Hair follicle dermal papilla cell (primary cell): ENCODE results near the gene FAM169A. TPM values are rescaled to one million over a fixed set of nuclear protein-coding genes. Genes with fewer than 3 reads are reported as not detected.

Experiments used
- small RNA-seq: library from RNA; depleted of rRNA; stranded (forward); fragments of <200 nt; gene quantifications from one replicate; pipeline ENCODE3, GENCODE V24; 2012
- total RNA-seq: library from RNA; depleted of rRNA; stranded (reverse); fragments of >200 nt; gene quantifications from 2 replicates; pipeline ENCODE4 v1.2.3, GENCODE V29; 2012

FAM169A gene, protein sequence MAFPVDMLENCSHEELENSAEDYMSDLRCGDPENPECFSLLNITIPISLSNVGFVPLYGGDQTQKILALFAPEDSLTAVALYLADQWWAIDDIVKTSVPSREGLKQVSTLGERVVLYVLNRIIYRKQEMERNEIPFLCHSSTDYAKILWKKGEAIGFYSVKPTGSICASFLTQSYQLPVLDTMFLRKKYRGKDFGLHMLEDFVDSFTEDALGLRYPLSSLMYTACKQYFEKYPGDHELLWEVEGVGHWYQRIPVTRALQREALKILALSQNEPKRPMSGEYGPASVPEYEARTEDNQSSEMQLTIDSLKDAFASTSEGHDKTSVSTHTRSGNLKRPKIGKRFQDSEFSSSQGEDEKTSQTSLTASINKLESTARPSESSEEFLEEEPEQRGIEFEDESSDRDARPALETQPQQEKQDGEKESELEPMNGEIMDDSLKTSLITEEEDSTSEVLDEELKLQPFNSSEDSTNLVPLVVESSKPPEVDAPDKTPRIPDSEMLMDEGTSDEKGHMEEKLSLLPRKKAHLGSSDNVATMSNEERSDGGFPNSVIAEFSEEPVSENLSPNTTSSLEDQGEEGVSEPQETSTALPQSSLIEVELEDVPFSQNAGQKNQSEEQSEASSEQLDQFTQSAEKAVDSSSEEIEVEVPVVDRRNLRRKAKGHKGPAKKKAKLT
- 4.7 and 5.3 TPM in 2 replicates for total RNA-seq

GRCh38 chr5:74865804-74866595, at the start of gene FAM169A:
TSS of gene FAM169A (minus strand) at chr5:74866387. CDS start at chr5:74841676, 24,711 bp downstream.

GRCh38 chr5:74766849-74767578, 99.2 kb downstream of the FAM169A start, which contains the start of the genes GFM2 and NSA2:
TSS of gene GFM2 (minus strand) at chr5:74767117. CDS start at chr5:74763742, 3,375 bp downstream.
TSS of gene NSA2 (plus strand) at chr5:74767249. CDS start at chr5:74767361, 112 bp downstream.

Small RNAs within 50 kb of the gene (small RNA-seq; reads per million reads assigned to genes)
- gene RF00561, result not detected

Other genes with a start within 250 kb of the FAM169A start
- gene ENC1, start 225.7 kb downstream of the FAM169A start, total RNA-seq, result 48.9 and 119 TPM in 2 replicates
- 129 and 141 TPM in 2 replicates for gene HEXB, start 181.2 kb downstream of the FAM169A start, total RNA-seq
- gene GFM2, start 99.3 kb downstream of the FAM169A start, total RNA-seq, result 32.3 and 37.3 TPM in 2 replicates
- gene NSA2, start 99.1 kb downstream of the FAM169A start, total RNA-seq, result 62.0 and 83.5 TPM in 2 replicates
- 19.5 and 24.8 TPM in 2 replicates for gene GCNT4, start 186.2 kb upstream of the FAM169A start, total RNA-seq